ENCODE measurements around the gene TTC13. TPM values are rescaled to one million over a fixed set of nuclear protein-coding genes. Genes with fewer than 3 reads are reported as not detected.
A peak's percentile ranks its signal among the peaks of the same experiment; 100 is the strongest.

The TTC13 gene, protein sequence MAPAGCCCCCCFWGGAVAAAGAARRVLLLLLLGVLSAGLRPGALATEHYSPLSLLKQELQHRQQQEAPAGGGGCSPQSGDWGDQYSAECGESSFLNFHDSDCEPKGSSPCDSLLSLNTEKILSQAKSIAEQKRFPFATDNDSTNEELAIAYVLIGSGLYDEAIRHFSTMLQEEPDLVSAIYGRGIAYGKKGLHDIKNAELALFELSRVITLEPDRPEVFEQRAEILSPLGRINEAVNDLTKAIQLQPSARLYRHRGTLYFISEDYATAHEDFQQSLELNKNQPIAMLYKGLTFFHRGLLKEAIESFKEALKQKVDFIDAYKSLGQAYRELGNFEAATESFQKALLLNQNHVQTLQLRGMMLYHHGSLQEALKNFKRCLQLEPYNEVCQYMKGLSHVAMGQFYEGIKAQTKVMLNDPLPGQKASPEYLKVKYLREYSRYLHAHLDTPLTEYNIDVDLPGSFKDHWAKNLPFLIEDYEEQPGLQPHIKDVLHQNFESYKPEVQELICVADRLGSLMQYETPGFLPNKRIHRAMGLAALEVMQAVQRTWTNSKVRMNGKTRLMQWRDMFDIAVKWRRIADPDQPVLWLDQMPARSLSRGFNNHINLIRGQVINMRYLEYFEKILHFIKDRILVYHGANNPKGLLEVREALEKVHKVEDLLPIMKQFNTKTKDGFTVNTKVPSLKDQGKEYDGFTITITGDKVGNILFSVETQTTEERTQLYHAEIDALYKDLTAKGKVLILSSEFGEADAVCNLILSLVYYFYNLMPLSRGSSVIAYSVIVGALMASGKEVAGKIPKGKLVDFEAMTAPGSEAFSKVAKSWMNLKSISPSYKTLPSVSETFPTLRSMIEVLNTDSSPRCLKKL
- 8.1 and 15.9 TPM in 2 replicates for total RNA-seq (2016; rRNA removed; fragmentation: Illumina TruSeq; extraction: Trizol)
- 5.1 and 6.8 TPM in 2 replicates for total RNA-seq (2016; cell fraction: cytosol; rRNA removed; fragmentation: Illumina TruSeq; extraction: Trizol; ENCODE audit: low read depth)
- 8.3 and 16.6 TPM in 2 replicates for total RNA-seq (2016; cell fraction: insoluble cytoplasmic fraction; rRNA removed; fragmentation: Illumina TruSeq; extraction: Trizol)
- 4.1 and 6.5 TPM in 2 replicates for total RNA-seq (2016; cell fraction: membrane; rRNA removed; fragmentation: Illumina TruSeq; extraction: Trizol)
- total RNA-seq (2016; cell fraction: nucleus; rRNA removed; fragmentation: Illumina TruSeq; extraction: Trizol), result 24.6 and 28.8 TPM in 2 replicates
- polyA plus RNA-seq (2011; rRNA removed), result 5.8 and 6.8 TPM in 2 replicates
- polyA plus RNA-seq (2011; cell fraction: cytosol; rRNA removed), result 2.4 and 3.9 TPM in 2 replicates
- polyA plus RNA-seq (2011; cell fraction: nucleus; rRNA removed), result 6.3 and 11.1 TPM in 2 replicates
- polyA plus RNA-seq (2012), result 8.6 and 10.6 TPM in 2 replicates
- polyA plus RNA-seq (2016; cell fraction: cytosol; fragmentation: Illumina TruSeq; extraction: Trizol; ENCODE audit: low read depth), result 1.1 and 1.5 TPM in 2 replicates
- polyA plus RNA-seq (2016; cell fraction: insoluble cytoplasmic fraction; fragmentation: Illumina TruSeq; extraction: Trizol; ENCODE audit: low read depth), result 6.1 and 7.4 TPM in 2 replicates
- 1.8 TPM in 2 replicates for polyA plus RNA-seq (2016; cell fraction: membrane; fragmentation: Illumina TruSeq; extraction: Trizol; ENCODE audit: low read depth)
- 27.2 and 32.9 TPM in 2 replicates for polyA plus RNA-seq (2016; cell fraction: nucleus; fragmentation: Illumina TruSeq; extraction: Trizol; ENCODE audit: insufficient read depth, low read depth)
- 4.8 and 10.9 TPM in 2 replicates for polyA minus RNA-seq (2011; rRNA and poly(A)+ RNA removed; ENCODE audit: low replicate concordance)
- 5.0 and 8.8 TPM in 2 replicates for polyA minus RNA-seq (2011; cell fraction: cytosol; rRNA and poly(A)+ RNA removed)
- 13.3 and 14.2 TPM in 2 replicates for polyA minus RNA-seq (2011; cell fraction: nucleus; rRNA and poly(A)+ RNA removed)
- percentile 55 among the genes with signal in this experiment for Bru-seq, nascent RNA
- BruChase-seq, experiment 1, labeled RNA remaining after a 6-hour chase, result percentile 50 among the genes with signal in this experiment
- BruChase-seq, experiment 2, labeled RNA remaining after a 2-hour chase, result percentile 53 among the genes with signal in this experiment
- long read RNA-seq, experiment 1, partial matches to known transcripts, result 1 of 8 reads
- long read RNA-seq, experiment 1, other reads (novel, unspliced or antisense), result 6 of 8 reads
- long read RNA-seq, experiment 2, partial matches to known transcripts, result 12 of 19 reads
- long read RNA-seq, experiment 2, other reads (novel, unspliced or antisense), result 6 of 19 reads

DNA sequence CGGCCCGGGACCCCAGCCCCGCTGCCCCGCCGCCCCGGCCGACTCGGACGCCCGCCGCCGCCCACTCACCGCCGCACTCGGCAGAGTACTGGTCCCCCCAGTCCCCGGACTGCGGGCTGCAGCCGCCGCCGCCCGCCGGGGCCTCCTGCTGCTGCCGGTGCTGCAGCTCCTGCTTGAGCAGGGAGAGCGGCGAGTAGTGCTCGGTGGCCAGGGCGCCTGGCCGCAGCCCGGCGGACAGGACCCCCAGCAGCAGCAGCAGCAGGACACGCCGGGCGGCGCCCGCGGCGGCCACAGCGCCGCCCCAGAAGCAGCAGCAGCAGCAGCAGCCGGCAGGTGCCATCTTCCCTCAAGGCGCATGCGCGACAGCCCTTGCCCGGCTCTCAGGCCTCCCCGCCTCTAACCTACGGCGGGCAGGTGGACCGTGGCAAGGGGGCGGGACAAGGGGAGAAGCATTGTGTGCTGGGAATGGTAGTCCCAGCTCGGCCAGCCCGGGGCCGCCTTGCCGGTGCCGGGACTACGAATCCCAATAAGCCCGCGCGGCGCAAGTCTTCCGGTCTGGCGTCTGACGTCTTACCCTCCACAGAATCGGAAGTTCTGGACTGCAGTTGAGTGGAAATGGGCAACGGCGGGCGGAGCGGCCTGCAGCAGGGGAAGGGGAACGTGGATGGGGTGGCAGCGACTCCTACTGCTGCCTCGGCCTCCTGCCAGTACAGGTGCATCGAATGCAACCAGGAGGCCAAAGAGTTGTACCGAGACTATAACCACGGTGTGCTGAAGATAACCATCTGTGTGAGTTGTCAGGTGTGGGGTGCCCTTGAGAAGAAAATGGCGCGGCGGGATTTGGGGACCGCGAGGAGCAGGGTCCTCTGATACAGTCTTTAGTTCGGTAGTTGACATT lies at the start of gene TTC13, which contains the start of gene ARV1:
Gene TTC13 (minus strand): TSS at position 371 of the 898 bp plus-strand sequence. CDS start 31 bp downstream, at position 340.
Gene ARV1 (plus strand): TSS at position 604 of the 898 bp plus-strand sequence. CDS start 12 bp downstream, at position 616.
- WGBS (ENCODE audit: low lambda C conversion rate), result 1% methylated on average over 21 of the region's 79 CpGs
- in situ Hi-C loops (cut with HindIII; ENCODE audit: extremely low pct_ligation_motif_present, low pct_unique_long_range_greater_than_20kb), result no loop called here
- H3K79me2 ChIP-seq (ENCODE audit: insufficient read depth, low read length), result peaks cover 9% of the 10 kb centered on the region
- ATAC-seq, result peak; percentile 98
- H3K4me2 ChIP-seq (ENCODE audit: low read depth, low read length), result peak within 1 kb of the TSS; percentile 81
- H3K36me3 ChIP-seq (replicated peaks in 1 of 2; ENCODE audit: control insufficient read depth in 1 of 2, insufficient read depth in 2 of 2, low read length in 2 of 2), result peaks cover 0 to 1% of the 10 kb centered on the region in 2 experiments; a peak in 1 of 5 replicates
- H3K4me3 ChIP-seq (replicated peaks in 1 of 3; ENCODE audit: insufficient read depth in 1 of 3, low read depth in 2 of 3, low read length in 3 of 3), result peak within 1 kb of the TSS; percentile 87 to 94 (median 89)
- peak; percentile 93 for FAIRE-seq
- H4K20me1 ChIP-seq (ENCODE audit: insufficient read depth, low read length), result no peaks in the 10 kb centered on the region
- peak within 1 kb of the TSS; percentile 77 for H3K9ac ChIP-seq (ENCODE audit: insufficient read depth, low read depth, low read length)
- no peaks in the 10 kb centered on the region for H3K9me3 ChIP-seq (ENCODE audit: low read length)
- DNase-seq (ENCODE audit: low spot score), result peak; percentile 98
- H2AFZ ChIP-seq (ENCODE audit: low read length), result peak within 1 kb of the TSS; percentile 67
- POLR2A ChIA-PET, result interaction anchor here (1.0 to 1.5 kb wide), 5 partner anchors 8 to 111 kb away, joined by 3 to 5 read pairs (median 4); partner anchors contain the start of gene C1orf198
- CTCF ChIA-PET (ENCODE audit: low intra/inter-chr PET ratio, low total read pairs), result interaction anchor here (1.8 to 1.9 kb wide), 2 partner anchors 61 to 181 kb away, joined by 9 to 11 read pairs; no protein-coding TSS in a partner anchor
- peaks cover 21% of the 10 kb centered on the region for H3K4me1 ChIP-seq (ENCODE audit: insufficient read depth, low read length)
- H3K27me3 ChIP-seq (ENCODE audit: control insufficient read depth in 1 of 2, insufficient read depth in 2 of 2, low read length in 2 of 2), result no peaks in the 10 kb centered on the region; a peak in 1 of 5 replicates
- BruUV-seq (replicated peaks), result no TSS peak
- intact Hi-C loops (cut with micrococcal nuclease; ENCODE audit: unreplicated experiment), result loop anchor here (1.0 to 10.0 kb wide), 6 partner anchors 61 to 336 kb away; partner anchors contain the start of genes AGT and COG2
- peak within 1 kb of the TSS; percentile 64 for H3K27ac ChIP-seq (ENCODE audit: extremely low read length, insufficient read depth, low read length)
- TF ChIP-seq, protein P1, sequence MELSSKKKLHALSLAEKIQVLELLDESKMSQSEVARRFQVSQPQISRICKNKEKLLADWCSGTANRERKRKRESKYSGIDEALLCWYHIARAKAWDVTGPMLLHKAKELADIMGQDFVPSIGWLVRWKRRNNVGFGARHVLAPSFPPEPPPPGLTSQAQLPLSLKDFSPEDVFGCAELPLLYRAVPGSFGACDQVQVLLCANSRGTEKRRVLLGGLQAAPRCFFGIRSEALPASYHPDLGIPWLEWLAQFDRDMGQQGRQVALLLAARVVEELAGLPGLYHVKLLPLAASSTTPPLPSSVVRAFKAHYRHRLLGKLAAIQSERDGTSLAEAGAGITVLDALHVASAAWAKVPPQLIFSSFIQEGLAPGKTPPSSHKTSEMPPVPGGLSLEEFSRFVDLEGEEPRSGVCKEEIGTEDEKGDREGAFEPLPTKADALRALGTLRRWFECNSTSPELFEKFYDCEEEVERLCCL (CRISPR knock-in tag; IDR thresholded peaks at IDR 0.05; ENCODE audit: borderline replicate concordance), result no peak
- TF ChIP-seq, protein P2, sequence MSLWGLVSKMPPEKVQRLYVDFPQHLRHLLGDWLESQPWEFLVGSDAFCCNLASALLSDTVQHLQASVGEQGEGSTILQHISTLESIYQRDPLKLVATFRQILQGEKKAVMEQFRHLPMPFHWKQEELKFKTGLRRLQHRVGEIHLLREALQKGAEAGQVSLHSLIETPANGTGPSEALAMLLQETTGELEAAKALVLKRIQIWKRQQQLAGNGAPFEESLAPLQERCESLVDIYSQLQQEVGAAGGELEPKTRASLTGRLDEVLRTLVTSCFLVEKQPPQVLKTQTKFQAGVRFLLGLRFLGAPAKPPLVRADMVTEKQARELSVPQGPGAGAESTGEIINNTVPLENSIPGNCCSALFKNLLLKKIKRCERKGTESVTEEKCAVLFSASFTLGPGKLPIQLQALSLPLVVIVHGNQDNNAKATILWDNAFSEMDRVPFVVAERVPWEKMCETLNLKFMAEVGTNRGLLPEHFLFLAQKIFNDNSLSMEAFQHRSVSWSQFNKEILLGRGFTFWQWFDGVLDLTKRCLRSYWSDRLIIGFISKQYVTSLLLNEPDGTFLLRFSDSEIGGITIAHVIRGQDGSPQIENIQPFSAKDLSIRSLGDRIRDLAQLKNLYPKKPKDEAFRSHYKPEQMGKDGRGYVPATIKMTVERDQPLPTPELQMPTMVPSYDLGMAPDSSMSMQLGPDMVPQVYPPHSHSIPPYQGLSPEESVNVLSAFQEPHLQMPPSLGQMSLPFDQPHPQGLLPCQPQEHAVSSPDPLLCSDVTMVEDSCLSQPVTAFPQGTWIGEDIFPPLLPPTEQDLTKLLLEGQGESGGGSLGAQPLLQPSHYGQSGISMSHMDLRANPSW (CRISPR knock-in tag; IDR thresholded peaks at IDR 0.05; ENCODE audit: borderline replicate concordance), result no peak
- TF ChIP-seq ZNF329 (CRISPR knock-in tag; IDR thresholded peaks at IDR 0.05; ENCODE audit: low read depth), result peak; percentile 74; the same call in 1 of the 2 replicates
- TF ChIP-seq, protein P3, sequence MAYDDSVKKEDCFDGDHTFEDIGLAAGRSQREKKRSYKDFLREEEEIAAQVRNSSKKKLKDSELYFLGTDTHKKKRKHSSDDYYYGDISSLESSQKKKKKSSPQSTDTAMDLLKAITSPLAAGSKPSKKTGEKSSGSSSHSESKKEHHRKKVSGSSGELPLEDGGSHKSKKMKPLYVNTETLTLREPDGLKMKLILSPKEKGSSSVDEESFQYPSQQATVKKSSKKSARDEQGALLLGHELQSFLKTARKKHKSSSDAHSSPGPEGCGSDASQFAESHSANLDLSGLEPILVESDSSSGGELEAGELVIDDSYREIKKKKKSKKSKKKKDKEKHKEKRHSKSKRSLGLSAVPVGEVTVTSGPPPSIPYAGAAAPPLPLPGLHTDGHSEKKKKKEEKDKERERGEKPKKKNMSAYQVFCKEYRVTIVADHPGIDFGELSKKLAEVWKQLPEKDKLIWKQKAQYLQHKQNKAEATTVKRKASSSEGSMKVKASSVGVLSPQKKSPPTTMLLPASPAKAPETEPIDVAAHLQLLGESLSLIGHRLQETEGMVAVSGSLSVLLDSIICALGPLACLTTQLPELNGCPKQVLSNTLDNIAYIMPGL (CRISPR knock-in tag; IDR thresholded peaks at IDR 0.05; ENCODE audit: borderline replicate concordance in 1 of 2, low read depth in 1 of 2), result peak; percentile 91 to 92
- peak; percentile 39; the same call in 1 of the 2 replicates for TF ChIP-seq GZF1 (CRISPR knock-in tag; IDR thresholded peaks at IDR 0.05)
